Adipocyte (in vitro differentiated cells): Measurements from ENCODE around the gene POLA2.

Source experiments
- DNase-seq: peaks from one replicate; pipeline ENCODE4 v3.0.0-alpha.2; 2015; ENCODE audit warnings: low read depth
- H3K27me3 ChIP-seq: replicated peaks from 2 replicates; pipeline ENCODE4 v1.7.0; 2013; ENCODE audit warnings: mild to moderate bottlenecking, low read length, moderate library complexity; ENCODE audit not compliant: control insufficient read depth, insufficient read depth
- H3K36me3 ChIP-seq: 2 replicates; pipeline ENCODE4 v1.7.0; 2013; ENCODE audit warnings: low read length, mild to moderate bottlenecking, moderate library complexity; ENCODE audit not compliant: control insufficient read depth, insufficient read depth, severe bottlenecking
- H3K4me1 ChIP-seq: 2 replicates; pipeline ENCODE4 v1.7.0; 2013; ENCODE audit warnings: mild to moderate bottlenecking, low read length, moderate library complexity; ENCODE audit not compliant: control insufficient read depth, insufficient read depth
- H3K4me3 ChIP-seq: 2 replicates; pipeline ENCODE4 v1.7.0; 2013; ENCODE audit warnings: mild to moderate bottlenecking, low read length, moderate library complexity
- H3K9ac ChIP-seq: 2 replicates; pipeline ENCODE4 v1.7.0; 2013; ENCODE audit warnings: mild to moderate bottlenecking, low read length, moderate library complexity
- H3K9me3 ChIP-seq: 2 replicates; pipeline ENCODE4 v1.7.0; 2013; ENCODE audit warnings: mild to moderate bottlenecking, low read length, moderate library complexity; ENCODE audit not compliant: control insufficient read depth

POLA2 gene

DNA sequence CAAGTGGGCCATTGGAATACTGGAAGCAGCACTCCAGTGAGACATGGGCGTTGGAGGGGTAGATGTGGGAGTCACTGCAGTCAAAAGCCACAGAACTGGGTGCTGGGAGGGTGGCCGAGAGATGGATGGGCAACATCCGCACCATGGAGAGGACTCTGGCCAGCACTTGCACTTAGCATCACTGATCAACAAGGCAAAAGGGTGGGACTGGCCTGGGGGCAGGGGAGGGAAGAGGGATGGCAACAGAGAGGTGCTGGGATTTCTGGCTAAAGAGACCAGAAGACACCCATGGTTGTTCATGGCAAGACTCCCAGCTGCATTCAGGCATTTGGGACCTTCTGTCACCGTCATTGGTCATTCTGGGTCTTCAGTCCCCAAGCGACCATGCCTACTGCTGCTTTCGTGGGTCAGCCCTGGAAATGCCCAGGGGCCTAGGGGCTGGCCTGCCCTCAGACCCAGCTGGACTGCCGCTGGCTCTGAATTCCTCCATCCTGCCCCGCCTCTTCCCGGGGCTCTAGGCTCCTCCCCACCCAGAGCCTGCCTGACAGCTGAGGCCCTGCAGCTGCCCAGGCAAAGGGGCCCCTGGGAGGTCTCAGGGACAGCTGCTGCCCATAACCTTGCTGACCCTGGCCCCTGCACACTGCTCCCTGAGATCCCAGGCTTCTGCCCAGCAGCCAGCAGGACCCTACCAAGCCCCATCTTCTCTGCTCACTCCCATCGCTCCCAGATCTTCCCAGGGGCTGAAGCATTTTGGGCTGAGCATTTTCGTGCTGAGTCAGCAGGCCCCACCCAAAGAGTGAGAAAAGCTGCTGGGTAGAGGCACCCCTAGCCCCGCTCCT, 39.9 kb downstream of the POLA2 start:
- no peaks in the 10 kb centered on the region for H3K27me3 ChIP-seq
- H3K4me3 ChIP-seq = no peak overlapping the region
- no peaks in the 10 kb centered on the region for H3K9me3 ChIP-seq
- no peaks in the 10 kb centered on the region for H3K36me3 ChIP-seq
- peaks cover 48% of the 10 kb centered on the region for H3K4me1 ChIP-seq
- DNase-seq = peak; percentile 69
- peak overlapping the region; percentile 64 for H3K9ac ChIP-seq

- Histone ChIP-seq H3K4me1 (peaks cover 40% of the 10 kb centered on the region), H3K9ac (no peak overlapping the region), H3K9me3 (no peaks in the 10 kb centered on the region), H3K4me3 (no peak overlapping the region), H3K27me3 (no peaks in the 10 kb centered on the region), H3K36me3 (no peaks in the 10 kb centered on the region)
- DNase-seq = no peak
Observed at GRCh38 chr11:65303555-65303954, 41.8 kb downstream of the POLA2 start.

DNA sequence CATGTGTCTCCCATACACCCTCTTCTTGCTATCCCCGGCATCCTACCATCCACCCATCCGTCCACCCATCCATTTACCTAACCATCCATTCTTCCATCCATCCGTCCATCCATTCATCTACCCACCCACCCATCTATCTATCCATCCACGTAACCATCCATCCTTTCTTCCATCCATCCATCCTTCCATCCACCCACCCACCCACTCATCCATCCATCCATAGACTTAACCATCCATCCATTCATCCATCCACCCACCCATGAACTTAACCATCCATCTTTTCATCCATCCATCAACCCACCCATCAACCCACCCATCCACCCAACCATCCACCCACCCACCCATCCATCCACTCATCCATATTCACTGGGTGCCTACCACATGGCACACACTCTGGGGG, 42.3 kb downstream of the POLA2 start:
- Histone ChIP-seq H3K4me1 (peaks cover 40% of the 10 kb centered on the region), H3K9ac (no peak overlapping the region), H3K9me3 (no peaks in the 10 kb centered on the region), H3K27me3 (no peaks in the 10 kb centered on the region), H3K36me3 (no peaks in the 10 kb centered on the region), H3K4me3 (no peak overlapping the region)
- DNase-seq = no peak

DNA sequence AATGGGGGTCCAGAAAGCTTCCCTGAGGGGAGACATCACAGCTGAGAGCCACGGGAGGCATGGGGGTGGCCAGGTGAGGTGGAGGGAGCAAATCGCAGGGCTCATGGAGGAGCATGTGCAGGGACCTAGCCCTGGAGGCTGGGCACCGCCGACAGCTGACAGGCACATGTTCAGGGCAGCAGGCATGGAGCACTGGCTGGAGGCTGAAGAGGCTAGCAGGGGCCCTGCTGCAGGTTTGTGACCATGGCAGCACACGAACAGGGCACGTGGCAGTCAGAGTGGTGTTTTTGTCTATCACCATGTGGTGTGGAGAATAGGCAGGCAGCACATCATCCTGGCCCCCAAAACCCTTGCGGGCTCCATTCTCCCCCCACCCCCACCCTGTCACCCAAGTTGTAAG, 42.9 kb downstream of the POLA2 start:
- H3K4me1 ChIP-seq = peaks cover 37% of the 10 kb centered on the region
- H3K9me3 ChIP-seq = no peaks in the 10 kb centered on the region
- no peak overlapping the region for H3K9ac ChIP-seq
- no peaks in the 10 kb centered on the region for H3K27me3 ChIP-seq
- DNase-seq = no peak
- no peaks in the 10 kb centered on the region for H3K36me3 ChIP-seq
- H3K4me3 ChIP-seq = no peak overlapping the region

GRCh38 chr11:65305501-65306268, 43.9 kb downstream of the POLA2 start:
- H3K36me3 ChIP-seq = no peaks in the 10 kb centered on the region
- no peak overlapping the region for H3K4me3 ChIP-seq
- H3K9ac ChIP-seq = no peak overlapping the region
- H3K27me3 ChIP-seq = no peaks in the 10 kb centered on the region
- DNase-seq = no peak
- H3K9me3 ChIP-seq = no peaks in the 10 kb centered on the region
- H3K4me1 ChIP-seq = peaks cover 47% of the 10 kb centered on the region

GRCh38 chr11:65307298-65308229, 45.8 kb downstream of the POLA2 start:
- no peak for DNase-seq
- Histone ChIP-seq H3K9ac (peak overlapping the region; percentile 62), H3K36me3 (no peaks in the 10 kb centered on the region), H3K4me3 (no peak overlapping the region), H3K27me3 (no peaks in the 10 kb centered on the region), H3K9me3 (no peaks in the 10 kb centered on the region), H3K4me1 (peaks cover 51% of the 10 kb centered on the region)

GRCh38 chr11:65308281-65308891, 46.6 kb downstream of the POLA2 start:
- Histone ChIP-seq H3K9ac (peak overlapping the region; percentile 62), H3K36me3 (no peaks in the 10 kb centered on the region), H3K4me1 (peaks cover 54% of the 10 kb centered on the region), H3K4me3 (no peak overlapping the region), H3K9me3 (no peaks in the 10 kb centered on the region), H3K27me3 (no peaks in the 10 kb centered on the region)
- DNase-seq = no peak

- DNase-seq = no peak
- no peaks in the 10 kb centered on the region for H3K27me3 ChIP-seq
- no peaks in the 10 kb centered on the region for H3K36me3 ChIP-seq
- no peak overlapping the region for H3K4me3 ChIP-seq
- peaks cover 60% of the 10 kb centered on the region for H3K4me1 ChIP-seq
- H3K9ac ChIP-seq = peak overlapping the region; percentile 62
- no peaks in the 10 kb centered on the region for H3K9me3 ChIP-seq
Observed at GRCh38 chr11:65309006-65309405, 47.2 kb downstream of the POLA2 start.

DNA sequence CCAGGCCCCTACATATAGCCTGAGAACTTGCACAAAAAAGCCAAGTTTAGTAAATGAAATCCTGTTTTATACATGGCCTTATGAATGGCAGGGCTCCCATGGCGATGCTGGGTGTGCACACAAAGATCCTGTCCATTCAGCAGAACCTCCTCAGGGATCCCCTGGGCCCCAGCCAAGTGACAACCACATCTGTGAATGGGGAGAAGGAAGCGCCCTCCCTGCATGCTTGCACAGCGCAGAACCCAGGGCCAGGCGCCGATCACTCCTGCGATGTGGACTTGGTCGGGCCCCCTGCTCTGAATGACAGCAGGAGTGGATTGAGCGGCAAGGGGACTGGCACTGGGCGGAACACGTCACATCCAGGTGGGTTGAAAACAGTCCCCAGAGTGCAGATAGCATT, 48.5 kb downstream of the POLA2 start:
- H3K27me3 ChIP-seq = no peaks in the 10 kb centered on the region
- peak overlapping the region; percentile 43 for H3K9ac ChIP-seq
- no peaks in the 10 kb centered on the region for H3K9me3 ChIP-seq
- no peak for DNase-seq
- peaks cover 60% of the 10 kb centered on the region for H3K4me1 ChIP-seq
- no peak overlapping the region for H3K4me3 ChIP-seq
- H3K36me3 ChIP-seq = no peaks in the 10 kb centered on the region

- Histone ChIP-seq H3K27me3 (no peaks in the 10 kb centered on the region), H3K9ac (peak overlapping the region; percentile 43), H3K4me1 (peaks cover 57% of the 10 kb centered on the region), H3K9me3 (no peaks in the 10 kb centered on the region), H3K4me3 (no peak overlapping the region), H3K36me3 (no peaks in the 10 kb centered on the region)
- peak; percentile 38 for DNase-seq
Observed at GRCh38 chr11:65310736-65311135, 49.0 kb downstream of the POLA2 start.
